ENCODE results near the gene EFCAB6.

GRCh38 chr22:43812890-43813289 lies 785 bp upstream of the EFCAB6 start:
- TF ChIP-seq, protein P1, sequence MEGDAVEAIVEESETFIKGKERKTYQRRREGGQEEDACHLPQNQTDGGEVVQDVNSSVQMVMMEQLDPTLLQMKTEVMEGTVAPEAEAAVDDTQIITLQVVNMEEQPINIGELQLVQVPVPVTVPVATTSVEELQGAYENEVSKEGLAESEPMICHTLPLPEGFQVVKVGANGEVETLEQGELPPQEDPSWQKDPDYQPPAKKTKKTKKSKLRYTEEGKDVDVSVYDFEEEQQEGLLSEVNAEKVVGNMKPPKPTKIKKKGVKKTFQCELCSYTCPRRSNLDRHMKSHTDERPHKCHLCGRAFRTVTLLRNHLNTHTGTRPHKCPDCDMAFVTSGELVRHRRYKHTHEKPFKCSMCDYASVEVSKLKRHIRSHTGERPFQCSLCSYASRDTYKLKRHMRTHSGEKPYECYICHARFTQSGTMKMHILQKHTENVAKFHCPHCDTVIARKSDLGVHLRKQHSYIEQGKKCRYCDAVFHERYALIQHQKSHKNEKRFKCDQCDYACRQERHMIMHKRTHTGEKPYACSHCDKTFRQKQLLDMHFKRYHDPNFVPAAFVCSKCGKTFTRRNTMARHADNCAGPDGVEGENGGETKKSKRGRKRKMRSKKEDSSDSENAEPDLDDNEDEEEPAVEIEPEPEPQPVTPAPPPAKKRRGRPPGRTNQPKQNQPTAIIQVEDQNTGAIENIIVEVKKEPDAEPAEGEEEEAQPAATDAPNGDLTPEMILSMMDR (IDR thresholded peaks at IDR 0.05): no peak
- TF ChIP-seq POLR2A (IDR thresholded peaks at IDR 0.05) (no peak), EP300 (IDR thresholded peaks at IDR 0.05) (no peak)
